Body of pancreas (tissue), 4 donors: ENCODE data around the gene CES5A. TPM values are rescaled to one million over a fixed set of nuclear protein-coding genes. Genes with fewer than 3 reads are reported as not detected.

Experiments
- ATAC-seq: fragments of 150-250 bp; one replicate; pipeline ENCODE4 v1.9.1; 2016
- DNase-seq, 4 donors: peaks; one replicate each; pipeline ENCODE4 v3.0.0-alpha.2; 2019
- H3K27ac ChIP-seq, 4 donors: fragments of 200-600 bp; sonication (generic); 1 replicate in 3 of 4; 2 replicates in 1 of 4; pipeline versions ENCODE4 v1.5.1 to v1.6.1; 2016 to 2019; ENCODE audit warnings: mild to moderate bottlenecking in 1 of 4, mixed read lengths in 1 of 4, moderate library complexity in 1 of 4
- H3K27me3 ChIP-seq, 2 donors: fragments of 200-600 bp; sonication (generic); one replicate each; pipeline ENCODE4 v1.6.0; 2016; ENCODE audit warnings: mild to moderate bottlenecking in 1 of 2
- H3K36me3 ChIP-seq, 2 donors: fragments of 200-600 bp; sonication (generic); replicated peaks in 1 of 2; 2 replicates each; pipeline ENCODE4 v1.5.1; 2016; ENCODE audit warnings: low read depth in 2 of 2; ENCODE audit not compliant: insufficient read depth in 1 of 2
- H3K4me1 ChIP-seq: fragments of 200-600 bp; sonication (generic); one replicate; pipeline ENCODE4 v1.6.0; 2016
- H3K4me3 ChIP-seq, 2 donors: fragments of 200-600 bp; sonication (generic); 1 replicate in 1 of 2; 2 replicates in 1 of 2; pipeline ENCODE4 v1.5.1; 2016 to 2019
- H3K9me3 ChIP-seq, 3 donors: fragments of 200-600 bp; sonication (generic); 1 replicate in 2 of 3; 2 replicates in 1 of 3; pipeline ENCODE4 v1.5.1; 2016
- POLR2A ChIP-seq, 3 donors: fragments of 450-650 bp; IDR thresholded peaks; one replicate each; pipeline ENCODE4 v1.6.1; 2016; ENCODE audit warnings: antibody characterized with exemption in 3 of 3, mild to moderate bottlenecking in 2 of 3
- WGBS, 2 donors: methylation state at CpG; one replicate each; pipeline ENCODE4 v1.1.5; 2017; 5-methylcytosine and 5-hydroxymethylcytosine counted together
- intact Hi-C: fragments of 100-400 bp; cut with DNase I; formaldehyde crosslinking; loops from one replicate; pipeline ENCODE4 v1.15.1; 2023
- total RNA-seq, 2 donors: library from RNA; depleted of rRNA; stranded (reverse); fragments of >200 nt; gene quantifications; one replicate each; pipeline ENCODE4 v1.1.0, GENCODE V29; 2016
- TF ChIP-seq, protein P1 (sequence below), 7 experiments: fragments of 450-650 bp in 4 of 7; fragments of 200-600 bp in 3 of 7; sonication (generic) in 3 of 7; IDR thresholded peaks; one replicate each; pipeline ENCODE4 v1.5.1; 2016 to 2019; ENCODE audit warnings: antibody characterized with exemption in 7 of 7

CES5A gene
- total RNA-seq, 2 donors from 2014 or later: not detected

DNA sequence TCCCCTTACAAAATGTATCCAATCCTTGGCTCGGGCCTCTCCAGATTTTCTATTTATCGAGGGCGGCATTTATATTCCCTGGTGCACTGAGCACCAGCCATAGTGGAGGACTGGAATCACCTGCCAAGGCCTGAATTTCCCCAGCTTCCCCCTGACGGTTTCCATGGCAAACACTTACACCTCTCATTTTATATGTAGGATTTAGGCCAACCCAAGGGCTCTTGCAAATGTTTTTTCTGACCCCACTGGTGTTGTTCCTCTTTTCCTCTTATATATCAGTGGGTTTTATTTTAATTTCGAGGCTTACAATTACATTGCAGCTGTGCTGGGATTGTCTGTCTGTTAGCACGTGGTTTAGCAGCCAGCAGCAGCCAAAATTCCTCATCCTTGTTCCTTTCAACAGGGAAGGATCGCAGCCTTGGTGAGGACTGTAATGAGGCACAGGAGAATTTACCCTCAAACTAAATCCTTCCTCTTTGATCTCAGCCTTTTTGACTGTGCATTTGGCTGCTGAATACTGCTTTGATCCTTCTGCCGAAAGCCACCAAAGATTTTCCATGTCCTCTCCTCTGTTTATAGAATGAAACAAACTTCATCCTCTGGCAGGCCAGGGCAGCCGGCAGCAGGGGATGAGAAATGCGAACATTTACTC lies 26.5 kb upstream of the CES5A start:
- Histone ChIP-seq H3K4me3 (no peak overlapping the region), H3K36me3 (no peaks in the 10 kb centered on the region), H3K27me3 (no peaks in the 10 kb centered on the region), H3K9me3 (peaks cover 0 to 8% (median 0%) of the 10 kb centered on the region in 3 donors), H3K4me1 (no peaks in the 10 kb centered on the region), H3K27ac (no peak overlapping the region)
- 57 to 61% methylated on average over 10 of the region's 10 CpGs for WGBS, 2 donors
- no peak for DNase-seq
- intact Hi-C loops: no loop called here
- no peak for ATAC-seq
- TF ChIP-seq POLR2A (IDR thresholded peaks at IDR 0.05): no peak
- TF ChIP-seq, protein P1, sequence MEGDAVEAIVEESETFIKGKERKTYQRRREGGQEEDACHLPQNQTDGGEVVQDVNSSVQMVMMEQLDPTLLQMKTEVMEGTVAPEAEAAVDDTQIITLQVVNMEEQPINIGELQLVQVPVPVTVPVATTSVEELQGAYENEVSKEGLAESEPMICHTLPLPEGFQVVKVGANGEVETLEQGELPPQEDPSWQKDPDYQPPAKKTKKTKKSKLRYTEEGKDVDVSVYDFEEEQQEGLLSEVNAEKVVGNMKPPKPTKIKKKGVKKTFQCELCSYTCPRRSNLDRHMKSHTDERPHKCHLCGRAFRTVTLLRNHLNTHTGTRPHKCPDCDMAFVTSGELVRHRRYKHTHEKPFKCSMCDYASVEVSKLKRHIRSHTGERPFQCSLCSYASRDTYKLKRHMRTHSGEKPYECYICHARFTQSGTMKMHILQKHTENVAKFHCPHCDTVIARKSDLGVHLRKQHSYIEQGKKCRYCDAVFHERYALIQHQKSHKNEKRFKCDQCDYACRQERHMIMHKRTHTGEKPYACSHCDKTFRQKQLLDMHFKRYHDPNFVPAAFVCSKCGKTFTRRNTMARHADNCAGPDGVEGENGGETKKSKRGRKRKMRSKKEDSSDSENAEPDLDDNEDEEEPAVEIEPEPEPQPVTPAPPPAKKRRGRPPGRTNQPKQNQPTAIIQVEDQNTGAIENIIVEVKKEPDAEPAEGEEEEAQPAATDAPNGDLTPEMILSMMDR (IDR thresholded peaks at IDR 0.05): no peak

DNA sequence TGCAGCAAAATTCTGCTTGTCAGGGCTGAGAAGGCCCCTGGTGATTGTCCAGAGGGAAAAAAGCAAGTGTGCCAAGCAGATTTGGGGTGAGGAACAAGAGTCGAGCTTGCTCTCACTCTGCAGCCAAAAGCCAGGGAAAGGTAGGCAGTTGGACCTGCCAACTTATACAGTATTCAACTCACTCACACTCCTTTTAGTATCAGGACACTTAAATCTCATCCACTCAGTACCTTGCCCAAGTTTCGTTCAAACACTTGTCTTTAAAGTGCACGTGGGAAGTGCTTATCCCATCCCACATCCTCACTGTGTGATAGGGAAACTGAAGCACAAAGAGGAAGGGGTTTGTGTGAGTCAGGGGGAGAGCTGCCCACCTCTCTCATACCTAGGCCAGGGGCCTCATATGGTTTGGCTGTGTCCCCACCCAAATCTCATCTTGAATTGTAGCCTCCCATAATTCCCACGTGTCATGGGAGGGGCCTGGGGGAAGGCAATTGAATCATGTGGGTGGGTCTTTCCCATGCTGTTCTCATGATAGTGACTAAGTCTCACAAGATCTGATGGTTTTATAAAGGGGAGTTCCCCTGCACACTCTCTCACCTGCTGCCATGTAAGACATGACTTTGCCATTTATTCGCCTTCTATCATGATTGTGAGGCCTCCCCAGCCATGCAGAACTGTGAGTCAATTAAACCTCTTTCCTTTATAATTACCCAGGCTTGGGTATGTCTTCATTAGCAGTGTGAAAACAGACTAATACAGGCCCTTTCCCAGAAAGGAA lies 25.6 kb upstream of the CES5A start:
- no peak for DNase-seq
- 37 to 60% methylated on average over 5 of the region's 5 CpGs for WGBS, 2 donors
- Histone ChIP-seq H3K27ac (no peak overlapping the region), H3K9me3 (peaks cover 0 to 8% (median 0%) of the 10 kb centered on the region in 3 donors), H3K27me3 (no peaks in the 10 kb centered on the region), H3K4me3 (no peak overlapping the region), H3K4me1 (no peaks in the 10 kb centered on the region), H3K36me3 (no peaks in the 10 kb centered on the region)
- intact Hi-C loops: no loop called here
- TF ChIP-seq, protein P1 (IDR thresholded peaks at IDR 0.05): no peak
- TF ChIP-seq POLR2A (IDR thresholded peaks at IDR 0.05): no peak
- no peak for ATAC-seq

DNA sequence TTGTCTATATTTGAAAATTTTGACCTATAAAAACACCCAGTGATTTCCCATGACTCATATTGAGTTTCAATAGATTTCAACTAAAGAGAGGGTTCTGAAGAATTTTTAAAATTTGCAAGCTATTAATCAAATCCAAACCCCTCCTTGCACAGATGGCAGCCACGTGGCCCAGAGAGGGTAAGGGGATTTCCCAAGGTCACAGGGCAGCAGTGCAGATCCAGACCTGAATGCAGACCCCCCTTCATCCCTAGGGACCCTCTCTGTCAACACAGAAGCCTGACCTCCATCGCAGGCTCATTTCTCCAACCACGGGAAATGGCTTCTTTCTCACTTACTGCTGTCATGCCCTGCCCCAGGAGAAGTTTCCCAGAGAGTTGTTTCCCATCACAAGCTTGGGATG lies 24.7 kb upstream of the CES5A start:
- Histone ChIP-seq H3K4me3 (no peak overlapping the region), H3K4me1 (no peaks in the 10 kb centered on the region), H3K27me3 (no peaks in the 10 kb centered on the region), H3K36me3 (no peaks in the 10 kb centered on the region), H3K9me3 (peaks cover 0 to 8% (median 0%) of the 10 kb centered on the region in 3 donors), H3K27ac (no peak overlapping the region)
- no peak for TF ChIP-seq POLR2A (IDR thresholded peaks at IDR 0.05)
- DNase-seq: no peak
- 25 to 46% methylated on average over 3 of the region's 3 CpGs for WGBS, 2 donors
- intact Hi-C loops: no loop called here
- no peak for ATAC-seq

DNA sequence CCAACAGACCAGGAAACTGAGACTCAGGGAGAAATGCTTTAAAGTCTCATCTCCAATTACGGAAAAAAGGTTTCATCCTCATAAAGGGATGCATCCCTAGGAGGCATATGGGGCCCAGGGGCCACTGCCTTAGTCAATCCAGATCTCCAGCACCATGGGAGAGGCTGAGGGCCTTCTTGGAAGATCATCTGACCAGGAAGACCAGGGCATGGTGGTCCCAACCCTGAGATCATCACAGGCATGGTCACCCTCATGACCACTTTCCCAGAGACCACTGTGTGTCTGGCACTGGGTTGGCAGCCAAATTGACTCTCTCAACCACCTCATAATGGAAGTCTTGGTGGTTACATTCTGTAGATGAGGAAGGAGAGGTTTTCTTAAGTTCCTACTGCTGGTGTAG lies 23.4 kb upstream of the CES5A start:
- intact Hi-C loops: no loop called here
- 36 to 45% methylated on average over 1 of the region's 1 CpG for WGBS, 2 donors
- Histone ChIP-seq H3K27me3 (no peaks in the 10 kb centered on the region), H3K9me3 (peaks cover 0 to 1% (median 0%) of the 10 kb centered on the region in 3 donors), H3K27ac (no peak overlapping the region), H3K4me1 (no peaks in the 10 kb centered on the region), H3K36me3 (no peaks in the 10 kb centered on the region), H3K4me3 (no peak overlapping the region)
- DNase-seq: no peak
- ATAC-seq: no peak
- TF ChIP-seq POLR2A (IDR thresholded peaks at IDR 0.05): no peak
- TF ChIP-seq, protein P1 (IDR thresholded peaks at IDR 0.05): no peak

DNA sequence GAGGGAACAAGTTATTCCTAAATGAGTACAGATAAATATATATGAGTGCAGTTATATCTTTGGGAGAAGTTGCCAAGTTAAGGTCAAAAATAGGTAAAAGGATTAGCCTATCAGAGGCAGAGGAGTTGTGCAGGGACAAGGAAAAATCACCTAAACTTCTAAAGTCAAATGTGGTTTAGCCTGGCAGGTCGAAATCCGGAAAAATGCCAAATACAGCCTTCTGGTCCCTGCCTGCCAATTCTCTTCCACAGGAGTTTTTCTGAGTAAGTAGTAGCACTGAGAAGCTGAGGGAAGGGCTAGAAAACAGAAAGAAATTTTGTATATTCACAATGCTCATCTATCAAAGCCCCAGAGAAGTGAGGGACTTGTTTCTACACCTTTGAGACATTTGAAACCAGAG lies 17.6 kb upstream of the CES5A start:
- H3K4me3 ChIP-seq: no peak overlapping the region
- WGBS, 2 donors: 44 to 69% methylated on average over 2 of the region's 2 CpGs
- H3K36me3 ChIP-seq: no peaks in the 10 kb centered on the region

More for the DNA sequence above, 17.6 kb upstream of the CES5A start:
- H3K9me3 ChIP-seq: no peaks in the 10 kb centered on the region
- no peaks in the 10 kb centered on the region for H3K27me3 ChIP-seq
- H3K27ac ChIP-seq: no peak overlapping the region
- intact Hi-C loops: no loop called here
- DNase-seq (no peak), ATAC-seq (no peak)
- TF ChIP-seq POLR2A (IDR thresholded peaks at IDR 0.05): no peak
- TF ChIP-seq, protein P1 (IDR thresholded peaks at IDR 0.05): no peak
- no peaks in the 10 kb centered on the region for H3K4me1 ChIP-seq
